ENCODE results near the gene TMCC1.
"Not testable (repeated sequence)": the region's sequence is repeated elsewhere in the genome, so short reads cannot be mapped to it uniquely, and the experiment has no call there.

The TMCC1 gene

DNA sequence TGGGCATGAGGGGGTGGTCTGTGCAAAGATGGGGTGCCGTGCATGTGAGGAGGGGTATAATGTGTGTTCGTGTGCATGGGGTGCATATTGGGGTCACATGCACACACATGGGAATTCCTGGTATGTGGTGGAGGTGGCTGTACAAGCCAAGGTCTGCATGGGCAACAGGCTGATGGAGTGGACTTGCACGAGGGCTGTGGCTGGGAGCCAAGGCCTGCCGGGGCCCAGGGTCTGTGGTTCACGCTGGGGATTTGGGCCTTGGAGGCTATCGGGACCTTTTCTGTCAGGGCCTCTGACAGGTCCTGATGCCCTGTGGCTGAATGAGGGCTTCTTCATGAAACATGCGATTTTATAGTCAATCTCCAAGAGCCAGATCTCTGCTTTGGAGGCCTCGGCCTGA is 277.2 kb downstream of the TMCC1 start:
- Histone ChIP-seq H3K4me1 (ENCODE audit: control insufficient read depth, insufficient read depth, low read length) (no peaks in the 10 kb centered on the region), H3K36me3 (ENCODE audit: control insufficient read depth, insufficient read depth, low read length) (no peaks in the 10 kb centered on the region), H3K9ac (ENCODE audit: low read depth, low read length) (no peak overlapping the region)

DNA sequence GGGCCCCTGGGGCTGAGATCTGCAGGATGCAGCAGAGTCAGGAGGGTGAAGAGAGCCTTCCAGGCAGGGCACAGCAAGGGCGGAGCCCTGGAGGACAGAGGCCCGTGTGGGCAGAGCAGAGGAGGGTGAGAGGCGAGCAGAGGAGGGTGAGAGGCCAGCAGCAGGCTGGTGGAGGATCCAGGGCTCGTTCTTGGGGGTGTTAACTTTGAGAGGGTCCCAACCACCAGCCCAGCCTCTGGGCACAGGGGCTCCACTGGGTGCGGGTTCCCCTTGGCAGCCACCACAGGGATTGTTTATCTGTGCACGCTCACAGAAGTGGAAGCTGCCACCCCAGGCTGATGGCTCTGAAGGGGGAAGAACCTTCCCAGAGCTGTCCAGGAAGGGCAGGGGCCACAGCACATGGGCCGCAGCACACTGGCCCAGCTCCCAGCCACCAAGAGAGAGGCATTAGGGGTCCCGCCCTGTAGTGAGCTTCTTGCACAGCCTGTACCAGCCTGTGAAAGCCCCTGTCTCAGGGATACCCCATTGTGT is 277.7 kb downstream of the TMCC1 start:
- H3K9ac ChIP-seq (ENCODE audit: low read depth, low read length), result no peak overlapping the region
- no peak overlapping the region for H3K4me3 ChIP-seq (ENCODE audit: low read depth, low read length)
- no peaks in the 10 kb centered on the region for H3K9me3 ChIP-seq (ENCODE audit: control insufficient read depth, insufficient read depth, low read length)
- H3K36me3 ChIP-seq (ENCODE audit: control insufficient read depth, insufficient read depth, low read length), result no peaks in the 10 kb centered on the region
- no peaks in the 10 kb centered on the region for H3K4me1 ChIP-seq (ENCODE audit: control insufficient read depth, insufficient read depth, low read length)
- H3K27me3 ChIP-seq (ENCODE audit: control insufficient read depth, insufficient read depth, low read length), result no peaks in the 10 kb centered on the region

More for the DNA sequence above, 277.2 kb downstream of the TMCC1 start:
- Histone ChIP-seq H3K27me3 (ENCODE audit: control insufficient read depth, insufficient read depth, low read length) (no peaks in the 10 kb centered on the region), H3K9me3 (ENCODE audit: control insufficient read depth, insufficient read depth, low read length) (no peaks in the 10 kb centered on the region), H3K4me3 (ENCODE audit: low read depth, low read length) (no peak overlapping the region)

DNA sequence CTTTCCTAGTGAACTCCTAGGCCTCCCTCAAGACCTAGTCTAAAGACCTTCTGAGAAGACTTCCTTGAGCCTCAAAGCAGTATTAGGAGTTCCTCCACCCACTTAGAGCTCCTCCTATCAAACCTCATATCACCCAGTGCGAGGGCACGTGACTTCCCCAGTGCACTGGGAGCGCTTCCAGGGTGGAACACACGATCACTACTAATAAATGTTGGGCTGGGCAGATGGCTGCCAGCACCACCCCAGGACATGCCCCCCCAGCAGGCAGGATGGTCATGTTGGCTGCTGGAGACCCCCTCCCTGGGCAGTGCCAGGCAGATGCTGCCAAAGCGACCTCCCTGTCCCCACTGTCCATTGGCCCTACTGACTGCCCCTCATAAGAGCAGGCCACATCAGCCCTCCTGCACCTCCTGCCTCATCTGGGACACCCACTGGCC is 278.6 kb downstream of the TMCC1 start:
- Histone ChIP-seq H3K27me3 (ENCODE audit: control insufficient read depth, insufficient read depth, low read length) (no peaks in the 10 kb centered on the region), H3K9me3 (ENCODE audit: control insufficient read depth, insufficient read depth, low read length) (no peaks in the 10 kb centered on the region), H3K36me3 (ENCODE audit: control insufficient read depth, insufficient read depth, low read length) (no peaks in the 10 kb centered on the region), H3K9ac (ENCODE audit: low read depth, low read length) (no peak overlapping the region), H3K4me1 (ENCODE audit: control insufficient read depth, insufficient read depth, low read length) (no peaks in the 10 kb centered on the region), H3K4me3 (ENCODE audit: low read depth, low read length) (no peak overlapping the region)

DNA sequence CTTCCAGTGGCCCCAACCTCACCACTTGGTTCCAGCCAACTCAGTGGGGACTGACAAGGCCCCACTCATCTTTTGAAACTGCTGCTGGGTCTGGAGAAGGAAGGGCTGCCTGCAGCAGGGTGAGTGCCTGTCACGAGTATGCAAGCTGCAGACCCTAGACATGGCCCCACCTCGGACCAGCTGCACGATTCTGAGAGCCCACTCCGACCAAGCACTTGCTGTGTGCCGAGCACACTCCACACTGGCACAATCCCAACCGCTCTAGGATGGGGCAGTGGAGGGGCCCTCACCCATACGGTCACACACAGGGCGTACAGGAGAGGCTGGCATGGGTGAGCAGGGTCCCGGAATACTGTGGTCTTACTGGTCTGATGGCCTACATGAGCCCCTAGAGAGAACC is 279.1 kb downstream of the TMCC1 start:
- Histone ChIP-seq H3K9me3 (ENCODE audit: control insufficient read depth, insufficient read depth, low read length) (no peaks in the 10 kb centered on the region), H3K27me3 (ENCODE audit: control insufficient read depth, insufficient read depth, low read length) (no peaks in the 10 kb centered on the region), H3K36me3 (ENCODE audit: control insufficient read depth, insufficient read depth, low read length) (no peaks in the 10 kb centered on the region), H3K9ac (ENCODE audit: low read depth, low read length) (no peak overlapping the region), H3K4me1 (ENCODE audit: control insufficient read depth, insufficient read depth, low read length) (no peaks in the 10 kb centered on the region), H3K4me3 (ENCODE audit: low read depth, low read length) (no peak overlapping the region)

GRCh38 chr3:129613367-129613740 is 280.2 kb downstream of the TMCC1 start:
- Histone ChIP-seq H3K4me1 (ENCODE audit: control insufficient read depth, insufficient read depth, low read length) (no peaks in the 10 kb centered on the region), H3K9ac (ENCODE audit: low read depth, low read length) (no peak overlapping the region), H3K36me3 (ENCODE audit: control insufficient read depth, insufficient read depth, low read length) (no peaks in the 10 kb centered on the region), H3K4me3 (ENCODE audit: low read depth, low read length) (no peak overlapping the region), H3K27me3 (ENCODE audit: control insufficient read depth, insufficient read depth, low read length) (no peaks in the 10 kb centered on the region), H3K9me3 (ENCODE audit: control insufficient read depth, insufficient read depth, low read length) (no peaks in the 10 kb centered on the region)

- Histone ChIP-seq H3K4me1 (ENCODE audit: control insufficient read depth, insufficient read depth, low read length) (no peaks in the 10 kb centered on the region), H3K9me3 (ENCODE audit: control insufficient read depth, insufficient read depth, low read length) (no peaks in the 10 kb centered on the region), H3K9ac (ENCODE audit: low read depth, low read length) (no peak overlapping the region), H3K27me3 (ENCODE audit: control insufficient read depth, insufficient read depth, low read length) (peaks cover 3% of the 10 kb centered on the region), H3K36me3 (ENCODE audit: control insufficient read depth, insufficient read depth, low read length) (no peaks in the 10 kb centered on the region), H3K4me3 (ENCODE audit: low read depth, low read length) (no peak overlapping the region)
These were observed 280.8 kb downstream of the TMCC1 start for GRCh38 chr3:129612534-129613366.

- Histone ChIP-seq H3K36me3 (ENCODE audit: control insufficient read depth, insufficient read depth, low read length) (no peaks in the 10 kb centered on the region), H3K4me1 (ENCODE audit: control insufficient read depth, insufficient read depth, low read length) (no peaks in the 10 kb centered on the region), H3K9ac (ENCODE audit: low read depth, low read length) (no peak overlapping the region)
These were observed 281.5 kb downstream of the TMCC1 start for GRCh38 chr3:129611812-129612533.

DNA sequence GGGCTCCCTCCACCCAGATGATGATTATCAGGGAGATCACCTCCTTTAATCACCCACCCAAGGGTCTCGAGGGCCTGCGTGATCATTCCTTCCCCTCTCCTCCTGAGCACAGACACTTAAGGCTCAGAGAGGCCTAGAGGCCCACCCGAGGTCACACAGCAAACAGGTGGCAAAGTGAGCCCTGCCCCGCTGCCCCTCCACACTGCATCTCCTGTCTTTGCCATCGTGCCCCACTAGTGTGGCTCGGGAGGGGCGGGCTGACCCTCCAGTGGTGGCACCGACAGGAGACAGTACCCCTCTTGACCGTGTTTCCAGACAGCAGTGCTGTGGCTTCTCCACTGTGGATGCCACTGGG is 282.1 kb downstream of the TMCC1 start:
- no peak overlapping the region for H3K4me3 ChIP-seq (ENCODE audit: low read depth, low read length)
- no peaks in the 10 kb centered on the region for H3K9me3 ChIP-seq (ENCODE audit: control insufficient read depth, insufficient read depth, low read length)
- H3K27me3 ChIP-seq (ENCODE audit: control insufficient read depth, insufficient read depth, low read length), result peaks cover 5% of the 10 kb centered on the region
- H3K4me1 ChIP-seq (ENCODE audit: control insufficient read depth, insufficient read depth, low read length), result no peaks in the 10 kb centered on the region
- H3K36me3 ChIP-seq (ENCODE audit: control insufficient read depth, insufficient read depth, low read length), result no peaks in the 10 kb centered on the region
- no peak overlapping the region for H3K9ac ChIP-seq (ENCODE audit: low read depth, low read length)

More at GRCh38 chr3:129611812-129612533, 281.5 kb downstream of the TMCC1 start:
- Histone ChIP-seq H3K9me3 (ENCODE audit: control insufficient read depth, insufficient read depth, low read length) (no peaks in the 10 kb centered on the region), H3K4me3 (ENCODE audit: low read depth, low read length) (no peak overlapping the region), H3K27me3 (ENCODE audit: control insufficient read depth, insufficient read depth, low read length) (peaks cover 5% of the 10 kb centered on the region)

GRCh38 chr3:129610794-129611445 is 282.6 kb downstream of the TMCC1 start:
- H3K9ac ChIP-seq (ENCODE audit: low read depth, low read length); H3K27me3 ChIP-seq (ENCODE audit: control insufficient read depth, insufficient read depth, low read length); H3K4me3 ChIP-seq (ENCODE audit: low read depth, low read length); H3K36me3 ChIP-seq (ENCODE audit: control insufficient read depth, insufficient read depth, low read length); H3K9me3 ChIP-seq (ENCODE audit: control insufficient read depth, insufficient read depth, low read length); H3K4me1 ChIP-seq (ENCODE audit: control insufficient read depth, insufficient read depth, low read length): not testable (repeated sequence)

DNA sequence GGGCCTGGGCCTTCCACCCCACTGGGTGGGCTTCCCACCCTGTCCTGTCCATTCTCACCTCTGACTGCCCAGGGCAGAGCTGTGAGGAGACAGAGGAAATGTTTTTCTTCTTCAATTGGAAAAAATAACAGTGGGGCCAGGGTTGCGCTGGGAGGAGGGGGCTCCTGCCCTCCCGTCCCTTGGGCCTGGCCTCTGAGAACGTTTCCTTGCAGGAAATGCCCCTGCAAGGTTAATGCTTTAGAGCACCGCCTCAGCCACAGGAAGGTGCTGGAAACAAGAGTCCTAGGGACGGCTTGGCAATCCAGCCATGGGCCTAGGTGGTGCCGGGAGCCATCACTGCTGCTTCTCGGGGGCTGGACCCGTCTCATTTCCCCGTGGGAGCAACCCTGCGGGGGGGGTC is 283.2 kb downstream of the TMCC1 start:
- no peaks in the 10 kb centered on the region for H3K36me3 ChIP-seq (ENCODE audit: control insufficient read depth, insufficient read depth, low read length)
- no peak overlapping the region for H3K4me3 ChIP-seq (ENCODE audit: low read depth, low read length)
- no peaks in the 10 kb centered on the region for H3K9me3 ChIP-seq (ENCODE audit: control insufficient read depth, insufficient read depth, low read length)
- no peaks in the 10 kb centered on the region for H3K4me1 ChIP-seq (ENCODE audit: control insufficient read depth, insufficient read depth, low read length)
- peaks cover 14% of the 10 kb centered on the region for H3K27me3 ChIP-seq (ENCODE audit: control insufficient read depth, insufficient read depth, low read length)
- no peak overlapping the region for H3K9ac ChIP-seq (ENCODE audit: low read depth, low read length)

GRCh38 chr3:129609591-129610182 is 283.8 kb downstream of the TMCC1 start:
- no peaks in the 10 kb centered on the region for H3K36me3 ChIP-seq (ENCODE audit: control insufficient read depth, insufficient read depth, low read length)
- peaks cover 18% of the 10 kb centered on the region for H3K27me3 ChIP-seq (ENCODE audit: control insufficient read depth, insufficient read depth, low read length)
- H3K4me3 ChIP-seq (ENCODE audit: low read depth, low read length), result no peak overlapping the region
- no peak overlapping the region for H3K9ac ChIP-seq (ENCODE audit: low read depth, low read length)
- no peaks in the 10 kb centered on the region for H3K9me3 ChIP-seq (ENCODE audit: control insufficient read depth, insufficient read depth, low read length)
- peaks cover 2% of the 10 kb centered on the region for H3K4me1 ChIP-seq (ENCODE audit: control insufficient read depth, insufficient read depth, low read length)
